Sigmoid colon (tissue), 4 donors: ENCODE results near the gene TBC1D3E.
"Not testable (repeated sequence)": the region's sequence is repeated elsewhere in the genome, so short reads cannot be mapped to it uniquely, and the experiment has no call there.

Experiments
- EP300 ChIP-seq, 4 donors: sonication (generic); formaldehyde crosslinking; IDR thresholded peaks; one replicate each; pipeline ENCODE4 v1.6.1; 2017; ENCODE audit warnings: antibody characterized with exemption in 4 of 4
- POLR2A ChIP-seq, 2 donors: fragments of 450-650 bp; IDR thresholded peaks; one replicate each; pipeline ENCODE4 v1.6.1; 2016; ENCODE audit warnings: antibody characterized with exemption in 2 of 2, mild to moderate bottlenecking in 2 of 2, moderate library complexity in 2 of 2
- TF ChIP-seq, protein P1 (sequence below), 4 experiments: fragments of 450-650 bp in 3 of 4; fragments of 200-600 bp in 1 of 4; IDR thresholded peaks; one replicate each; pipeline ENCODE4 v1.5.1; 2016 to 2019; ENCODE audit warnings: antibody characterized with exemption in 4 of 4, mild to moderate bottlenecking in 3 of 4, moderate library complexity in 2 of 4

DNA sequence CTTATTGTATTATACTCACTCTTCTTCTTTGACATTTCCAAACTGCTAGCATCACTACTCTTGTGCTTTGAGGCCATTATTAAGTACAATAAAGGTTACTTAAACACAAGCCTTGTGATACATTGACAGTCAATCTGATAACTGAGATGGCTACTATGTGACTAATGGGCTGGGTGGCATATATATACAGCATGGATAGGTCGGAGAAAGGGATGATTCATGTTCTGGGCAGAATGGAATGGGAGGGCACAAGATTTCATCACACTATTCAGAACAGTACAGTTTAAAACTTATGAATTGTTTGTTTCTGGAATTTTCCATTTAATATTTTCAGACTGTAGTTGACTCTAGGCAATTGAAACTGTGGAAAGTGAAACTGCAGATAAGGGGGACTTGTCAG lies 40.4 kb upstream of the TBC1D3E start:
- TF ChIP-seq, protein P1, sequence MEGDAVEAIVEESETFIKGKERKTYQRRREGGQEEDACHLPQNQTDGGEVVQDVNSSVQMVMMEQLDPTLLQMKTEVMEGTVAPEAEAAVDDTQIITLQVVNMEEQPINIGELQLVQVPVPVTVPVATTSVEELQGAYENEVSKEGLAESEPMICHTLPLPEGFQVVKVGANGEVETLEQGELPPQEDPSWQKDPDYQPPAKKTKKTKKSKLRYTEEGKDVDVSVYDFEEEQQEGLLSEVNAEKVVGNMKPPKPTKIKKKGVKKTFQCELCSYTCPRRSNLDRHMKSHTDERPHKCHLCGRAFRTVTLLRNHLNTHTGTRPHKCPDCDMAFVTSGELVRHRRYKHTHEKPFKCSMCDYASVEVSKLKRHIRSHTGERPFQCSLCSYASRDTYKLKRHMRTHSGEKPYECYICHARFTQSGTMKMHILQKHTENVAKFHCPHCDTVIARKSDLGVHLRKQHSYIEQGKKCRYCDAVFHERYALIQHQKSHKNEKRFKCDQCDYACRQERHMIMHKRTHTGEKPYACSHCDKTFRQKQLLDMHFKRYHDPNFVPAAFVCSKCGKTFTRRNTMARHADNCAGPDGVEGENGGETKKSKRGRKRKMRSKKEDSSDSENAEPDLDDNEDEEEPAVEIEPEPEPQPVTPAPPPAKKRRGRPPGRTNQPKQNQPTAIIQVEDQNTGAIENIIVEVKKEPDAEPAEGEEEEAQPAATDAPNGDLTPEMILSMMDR (IDR thresholded peaks at IDR 0.05), result not testable (repeated sequence)
- not testable (repeated sequence) for TF ChIP-seq EP300, POLR2A (IDR thresholded peaks at IDR 0.05)
